Breast epithelium (tissue), 3 donors: ENCODE measurements around the gene SIK3.

Source experiments
- POLR2AphosphoS5 ChIP-seq, 3 donors: sonication (generic); formaldehyde crosslinking; IDR thresholded peaks; one replicate each; pipeline ENCODE4 v1.6.1; 2017; ENCODE audit warnings: antibody characterized with exemption in 3 of 3
- TF ChIP-seq, protein P1 (sequence below), 3 donors: fragments of 450-650 bp; IDR thresholded peaks; one replicate each; pipeline ENCODE4 v1.5.1; 2016 to 2017; ENCODE audit warnings: antibody characterized with exemption in 3 of 3, mild to moderate bottlenecking in 3 of 3, moderate library complexity in 3 of 3

DNA sequence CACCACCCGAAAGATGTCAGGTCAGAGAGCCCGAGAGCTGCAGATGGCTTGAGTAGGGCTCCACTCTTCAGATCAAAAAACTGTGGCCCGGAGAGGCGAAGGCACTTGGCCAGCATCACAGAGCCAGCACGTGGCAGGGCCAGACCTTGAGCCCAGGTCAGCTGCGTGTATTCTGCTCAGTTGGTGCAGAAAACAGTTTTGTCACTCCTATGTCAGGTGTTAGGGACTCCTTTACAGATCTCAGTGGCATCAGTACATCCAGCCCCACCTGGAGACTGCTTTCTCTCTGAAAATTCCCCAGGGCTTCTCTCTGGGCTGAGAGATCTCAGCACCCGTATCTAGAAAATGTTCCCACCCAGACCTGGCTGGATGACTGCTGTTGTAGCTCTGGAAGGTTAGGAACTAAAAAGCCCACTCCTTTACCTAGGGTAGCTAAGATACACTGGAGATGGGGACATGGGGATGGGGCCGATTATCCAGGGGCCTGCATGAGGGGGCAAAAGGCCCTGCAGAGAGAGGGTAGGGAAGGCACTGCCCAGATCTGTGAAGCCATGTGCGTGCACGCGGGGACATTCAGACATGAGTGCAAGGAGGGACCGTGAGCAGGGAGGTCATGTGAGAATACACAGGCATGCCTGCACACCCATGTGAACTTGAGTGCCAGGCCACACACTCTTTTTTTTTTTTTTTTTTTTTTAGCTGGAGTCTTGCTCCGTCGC is 264.3 kb downstream of the SIK3 start:
- TF ChIP-seq, protein P1, sequence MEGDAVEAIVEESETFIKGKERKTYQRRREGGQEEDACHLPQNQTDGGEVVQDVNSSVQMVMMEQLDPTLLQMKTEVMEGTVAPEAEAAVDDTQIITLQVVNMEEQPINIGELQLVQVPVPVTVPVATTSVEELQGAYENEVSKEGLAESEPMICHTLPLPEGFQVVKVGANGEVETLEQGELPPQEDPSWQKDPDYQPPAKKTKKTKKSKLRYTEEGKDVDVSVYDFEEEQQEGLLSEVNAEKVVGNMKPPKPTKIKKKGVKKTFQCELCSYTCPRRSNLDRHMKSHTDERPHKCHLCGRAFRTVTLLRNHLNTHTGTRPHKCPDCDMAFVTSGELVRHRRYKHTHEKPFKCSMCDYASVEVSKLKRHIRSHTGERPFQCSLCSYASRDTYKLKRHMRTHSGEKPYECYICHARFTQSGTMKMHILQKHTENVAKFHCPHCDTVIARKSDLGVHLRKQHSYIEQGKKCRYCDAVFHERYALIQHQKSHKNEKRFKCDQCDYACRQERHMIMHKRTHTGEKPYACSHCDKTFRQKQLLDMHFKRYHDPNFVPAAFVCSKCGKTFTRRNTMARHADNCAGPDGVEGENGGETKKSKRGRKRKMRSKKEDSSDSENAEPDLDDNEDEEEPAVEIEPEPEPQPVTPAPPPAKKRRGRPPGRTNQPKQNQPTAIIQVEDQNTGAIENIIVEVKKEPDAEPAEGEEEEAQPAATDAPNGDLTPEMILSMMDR (IDR thresholded peaks at IDR 0.05): no peak
- no peak for TF ChIP-seq POLR2AphosphoS5 (IDR thresholded peaks at IDR 0.05)
